CD4-positive, alpha-beta T cell treated with Interleukin-15 for 1 hour (primary cell): ENCODE measurements around the gene HMG20B.

ENCODE experiments used
- DNase-seq: peaks from one replicate; pipeline ENCODE4 v3.0.0-alpha.2; 2020

The HMG20B gene

GRCh38 chr19:3622224-3622623, 49.5 kb downstream of the HMG20B start:
- no peak for DNase-seq

DNA sequence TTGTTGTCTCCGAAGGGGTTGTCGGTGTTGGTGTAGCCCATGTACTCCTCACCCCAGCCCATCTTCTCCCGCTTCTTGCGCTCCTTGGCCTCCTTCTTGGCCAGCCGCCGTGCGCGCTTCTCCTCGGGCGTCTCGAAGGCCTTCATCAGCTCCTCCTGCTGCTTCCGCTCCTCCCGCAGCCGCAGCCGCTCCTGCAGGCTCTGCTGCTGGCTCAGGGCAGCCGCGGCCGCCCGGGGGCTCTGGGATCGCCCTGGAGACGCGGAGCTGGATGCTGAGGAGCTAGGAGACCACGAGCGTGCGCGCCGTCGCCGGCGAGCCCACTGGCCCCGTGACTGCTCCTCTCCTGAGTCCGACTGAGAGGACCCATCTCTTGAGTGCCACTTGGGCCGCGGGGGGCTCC, 51.0 kb downstream of the HMG20B start:
- DNase-seq = no peak

- no peak for DNase-seq
These were observed 53.3 kb downstream of the HMG20B start for GRCh38 chr19:3625996-3626472.

DNA sequence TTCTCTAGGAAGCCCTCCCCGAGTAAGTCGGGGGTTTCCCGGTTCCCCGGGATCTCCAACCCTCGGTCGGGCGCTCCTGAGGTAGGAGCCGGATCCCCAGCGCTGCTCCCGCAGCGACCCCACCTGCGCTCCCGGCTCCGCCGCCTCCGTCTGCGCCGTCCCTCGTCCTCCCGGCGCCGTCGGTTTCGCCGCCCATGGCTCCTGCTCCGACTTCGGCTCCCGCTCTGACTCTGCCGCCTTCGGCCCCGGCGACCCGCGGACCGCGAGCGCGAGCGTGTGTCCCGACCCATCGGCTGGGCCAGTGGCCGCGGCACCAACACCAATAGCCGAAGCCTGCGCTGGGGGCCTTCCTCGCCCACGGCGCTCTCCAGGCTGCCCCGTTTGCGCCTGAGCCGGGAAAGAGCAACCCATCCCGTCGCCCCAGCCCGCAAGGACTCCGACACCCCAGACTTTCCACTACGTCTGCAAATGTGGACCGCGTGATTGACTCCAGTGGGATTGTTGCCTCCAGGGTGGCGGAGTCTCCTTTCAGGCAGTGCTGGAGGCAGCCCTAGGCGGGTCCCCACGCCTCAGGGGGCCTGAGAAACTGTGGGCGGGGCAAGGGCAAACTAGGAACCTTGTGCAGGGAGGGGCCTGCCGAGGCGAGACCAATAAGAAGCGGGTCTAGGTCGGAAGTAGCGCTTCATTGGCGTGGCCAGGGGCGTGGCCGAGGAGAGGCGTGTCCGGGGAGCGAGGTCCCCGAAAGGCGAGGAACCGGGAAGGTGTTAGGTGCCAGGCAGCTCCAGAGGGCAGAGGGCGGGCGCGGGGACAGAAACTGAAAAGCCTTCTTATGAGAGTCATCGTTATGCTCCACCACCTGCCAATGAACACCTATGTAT, 54.0 kb downstream of the HMG20B start, which contains the start of gene CACTIN:
CACTIN (minus strand) TSS at position 318 of the 878 bp plus-strand sequence; CDS start at position 290, 28 bp downstream.
- DNase-seq = peak; percentile 98

GRCh38 chr19:3627351-3627723, 54.6 kb downstream of the HMG20B start:
- DNase-seq = no peak
